OCI-LY1 (cell line): ENCODE results near the gene NFIL3.

ENCODE experiments used
- CTCF ChIP-seq: fragments of 200-600 bp; sonication (generic), shearing (Covaris generic); IDR thresholded peaks from 2 replicates; pipeline ENCODE4 v1.5.1; 2017; ENCODE audit warnings: mild to moderate bottlenecking, antibody characterized with exemption, low read length, moderate library complexity, mixed read lengths
- EZH2 ChIP-seq: fragments of 200-600 bp; sonication (generic), shearing (Covaris generic); IDR thresholded peaks from 2 replicates; pipeline ENCODE4 v1.8.0; 2017; ENCODE audit warnings: borderline replicate concordance, mixed run types, mild to moderate bottlenecking, antibody characterized with exemption, low read length, moderate library complexity, mixed read lengths

- no peak for TF ChIP-seq CTCF
- TF ChIP-seq EZH2 = no peak
Observed at GRCh38 chr9:91371894-91372293, 51.7 kb downstream of the NFIL3 start.
